SJSA1 (cell line): Measurements from ENCODE around the gene SHD. TPM values are rescaled to one million over a fixed set of nuclear protein-coding genes. Genes with fewer than 3 reads are reported as not detected.

Experiments used
- DNase-seq, 2 experiments: peaks; one replicate each; pipeline ENCODE4 v3.0.0-alpha.2; 2015 to 2020; ENCODE audit warnings: low spot score in 2 of 2, low read depth in 1 of 2
- H3K27ac ChIP-seq: fragments of 250-450 bp; sonication (Bioruptor Pico); 2 replicates; pipeline ENCODE4 v1.5.1; 2020; ENCODE audit warnings: mild to moderate bottlenecking, moderate library complexity
- H3K27me3 ChIP-seq: fragments of 250-450 bp; sonication (Bioruptor Pico); replicated peaks from 2 replicates; pipeline ENCODE4 v1.5.1; 2020; ENCODE audit warnings: mild to moderate bottlenecking, moderate library complexity
- H3K36me3 ChIP-seq: fragments of 250-450 bp; sonication (Bioruptor Pico); 2 replicates; pipeline ENCODE4 v1.5.1; 2020; ENCODE audit warnings: mild to moderate bottlenecking
- H3K4me1 ChIP-seq: fragments of 250-450 bp; sonication (Bioruptor Pico); replicated peaks from 2 replicates; pipeline ENCODE4 v1.6.1; 2021; ENCODE audit warnings: mild to moderate bottlenecking
- H3K4me3 ChIP-seq: fragments of 250-450 bp; sonication (Bioruptor Pico); 2 replicates; pipeline ENCODE4 v1.5.1; 2020; ENCODE audit warnings: mild to moderate bottlenecking
- H3K9me3 ChIP-seq: fragments of 250-450 bp; sonication (Bioruptor Pico); replicated peaks from 2 replicates; pipeline ENCODE4 v1.5.1; 2020; ENCODE audit warnings: mild to moderate bottlenecking
- total RNA-seq: library from RNA; depleted of rRNA; stranded (reverse); fragments of >200 nt; shearing (Covaris generic); gene quantifications from 2 replicates; pipeline ENCODE4 v1.2.3, GENCODE V29; 2014; rRNA removed

SHD gene
- total RNA-seq, 1 experiment from 2014 or later: not detected

- Histone ChIP-seq H3K4me3 (no peak overlapping the region), H3K36me3 (no peaks in the 10 kb centered on the region), H3K27ac (no peak overlapping the region), H3K9me3 (no peaks in the 10 kb centered on the region), H3K4me1 (peaks cover 9% of the 10 kb centered on the region), H3K27me3 (no peaks in the 10 kb centered on the region)
- no peak for DNase-seq
Observed at GRCh38 chr19:4334929-4335570, 56.0 kb downstream of the SHD start.

GRCh38 chr19:4337906-4338440 lies 58.9 kb downstream of the SHD start:
- Histone ChIP-seq H3K27ac (no peak overlapping the region), H3K4me1 (peaks cover 15% of the 10 kb centered on the region), H3K36me3 (no peaks in the 10 kb centered on the region), H3K4me3 (peak overlapping the region; percentile 28), H3K9me3 (no peaks in the 10 kb centered on the region), H3K27me3 (no peaks in the 10 kb centered on the region)
- DNase-seq: peak in 1 of 2 experiments; percentile 43

- peaks cover 15% of the 10 kb centered on the region for H3K4me1 ChIP-seq
- DNase-seq: peak in 1 of 2 experiments; percentile 46
- H3K36me3 ChIP-seq: no peaks in the 10 kb centered on the region
- H3K27ac ChIP-seq: no peak within 1 kb of the TSS
- no peaks in the 10 kb centered on the region for H3K27me3 ChIP-seq
- peak within 1 kb of the TSS; percentile 28 for H3K4me3 ChIP-seq
- H3K9me3 ChIP-seq: no peaks in the 10 kb centered on the region
Observed at GRCh38 chr19:4338441-4339355, 59.6 kb downstream of the SHD start, which contains the start of gene STAP2. STAP2 (minus strand) TSS chr19:4338827; CDS start chr19:4338753, 74 bp downstream.

Other genes starting within 250 kb of the SHD start
- 15.9 and 20.7 TPM in 2 replicates for gene ZBTB7A, start 212.4 kb upstream of the SHD start, total RNA-seq
- gene MAP2K2, start 155.1 kb upstream of the SHD start, total RNA-seq: 182 and 188 TPM in 2 replicates
- not detected in 2 replicates for gene CREB3L3, start 125.6 kb upstream of the SHD start, total RNA-seq
- 18.4 and 25.9 TPM in 2 replicates for gene SIRT6, start 96.7 kb upstream of the SHD start, total RNA-seq
- gene ANKRD24, start 96.6 kb upstream of the SHD start, total RNA-seq: 0.05 and 0.09 TPM in 2 replicates
- not detected in 2 replicates for gene EBI3, start 49.7 kb upstream of the SHD start, total RNA-seq
- gene YJU2, start 32.2 kb upstream of the SHD start, total RNA-seq: 20.2 and 24.1 TPM in 2 replicates
- gene TMIGD2, start 23.1 kb downstream of the SHD start, total RNA-seq: not detected in 2 replicates
- gene FSD1, start 25.3 kb downstream of the SHD start, total RNA-seq: 4.5 and 6.9 TPM in 2 replicates
- 1.9 and 3.1 TPM in 2 replicates for gene STAP2, start 59.6 kb downstream of the SHD start, total RNA-seq
- gene MPND, start 64.3 kb downstream of the SHD start, total RNA-seq: 4.6 and 6.5 TPM in 2 replicates
- 60.5 and 79.7 TPM in 2 replicates for gene SH3GL1, start 121.3 kb downstream of the SHD start, total RNA-seq
- 36.4 and 70.3 TPM in 2 replicates for gene CHAF1A, start 123.4 kb downstream of the SHD start, total RNA-seq
- 39.3 and 66.8 TPM in 2 replicates for gene UBXN6, start 178.5 kb downstream of the SHD start, total RNA-seq
- 58.7 and 71.4 TPM in 2 replicates for gene HDGFL2, start 193.0 kb downstream of the SHD start, total RNA-seq
- not detected in 2 replicates for gene PLIN4, start 239.2 kb downstream of the SHD start, total RNA-seq